K562 (cell line): ENCODE results near the gene MPZL1. TPM values are rescaled to one million over a fixed set of nuclear protein-coding genes. Genes with fewer than 3 reads are reported as not detected.

ENCODE experiments used
- BRD9 ChIP-seq: fragments of 450-650 bp; IDR thresholded peaks from 2 replicates; pipeline ENCODE4 v1.6.1; 2018; ENCODE audit warnings: low read depth; ENCODE audit not compliant: partially characterized antibody
- HCFC1 ChIP-seq: IDR thresholded peaks from 2 replicates; pipeline ENCODE4 v1.6.1; 2012; ENCODE audit warnings: low read depth, low read length, improper control_type of control experiment
- MEF2D ChIP-seq: conservative IDR thresholded peaks from 2 replicates; pipeline ENCODE4 v1.6.1; 2016; ENCODE audit warnings: low read depth, missing genetic modification characterization, missing compliant biosample characterization
- MTA1 ChIP-seq: fragments of 450-650 bp; IDR thresholded peaks from 2 replicates; pipeline ENCODE4 v1.6.1; 2017; ENCODE audit warnings: borderline replicate concordance
- PHB ChIP-seq: fragments of 250-450 bp; sonication (Bioruptor Pico); IDR thresholded peaks from 2 replicates; pipeline ENCODE4 v1.5.0; 2021
- POLR2A ChIP-seq: fragments of 450-650 bp; conservative IDR thresholded peaks from 2 replicates; pipeline ENCODE4 v1.6.1; 2016
- POLR3A ChIP-seq: IDR thresholded peaks from 2 replicates; pipeline ENCODE4 v1.6.1; 2011; ENCODE audit warnings: borderline replicate concordance, mild to moderate bottlenecking, moderate library complexity; ENCODE audit not compliant: insufficient read length, insufficient read depth; ENCODE audit errors: extremely low read depth
- RAD51 ChIP-seq: fragments of 450-650 bp; IDR thresholded peaks from 2 replicates; pipeline ENCODE4 v1.7.1; 2016; ENCODE audit warnings: low read depth, mild to moderate bottlenecking, borderline replicate concordance
- RBM39 ChIP-seq: fragments of 200-400 bp; formaldehyde crosslinking; optimal IDR thresholded peaks from 2 replicates; pipeline ENCODE3; 2018; ENCODE audit warnings: low read depth, low read length
- TCF3 ChIP-seq: sonication (generic); formaldehyde crosslinking; IDR thresholded peaks from 2 replicates; pipeline ENCODE4 v1.4.0; 2020; ENCODE audit warnings: mild to moderate bottlenecking, missing genetic modification reagents
- polyA plus RNA-seq, 8 experiments: library from polyadenylated mRNA; depleted of rRNA in 4 of 8; stranded (reverse) in 5 of 8; unstranded in 3 of 8; fragments of >200 nt; fragmentation: Nextera tagmentation in 2 of 8; fragmentation: Illumina TruSeq in 1 of 8; extraction: Ambion mirVana in 2 of 8; extraction: Trizol in 1 of 8; gene quantifications; 2 replicates each; pipeline versions ENCODE4 v1.2.1 to v1.2.3, GENCODE V29; 2011 to 2014; ENCODE audit warnings: inconsistent platforms in 1 of 8, missing spikeins in 1 of 8
- total RNA-seq, 7 experiments: library from RNA; depleted of rRNA in 6 of 7; stranded (reverse); fragments of >200 nt in 6 of 7; fragmentation: Illumina TruSeq in 2 of 7; extraction: Trizol in 2 of 7; gene quantifications; 2 replicates each; pipeline versions ENCODE4 v1.2.1 to v1.2.3, GENCODE V29; 2011 to 2021; ENCODE audit warnings: low replicate concordance in 1 of 7
- TF ChIP-seq, protein P1 (sequence below): fragments of 200-600 bp; sonication (generic); IDR thresholded peaks from one replicate; pipeline ENCODE4 v1.6.1; 2012; ENCODE audit warnings: mild to moderate bottlenecking, low read depth, low read length, inconsistent platforms
- TF ChIP-seq, protein P2 (sequence below), 2 experiments: fragments of 450-650 bp; IDR thresholded peaks; 2 replicates each; pipeline ENCODE4 v1.6.1; 2016
- TF ChIP-seq, protein P3 (sequence below), 2 experiments: fragments of 250-450 bp in 1 of 2; fragments of 450-650 bp in 1 of 2; sonication (Bioruptor Pico) in 1 of 2; IDR thresholded peaks; 2 replicates each; pipeline versions ENCODE4 v1.6.1 to v1.8.0; 2016 to 2021; ENCODE audit warnings: mild to moderate bottlenecking in 2 of 2, moderate library complexity in 2 of 2, missing compliant biosample characterization in 1 of 2, missing genetic modification characterization in 1 of 2
- TF ChIP-seq, protein P4 (sequence below): sonication (generic); IDR thresholded peaks from 2 replicates; pipeline ENCODE4 v1.6.1; 2016

The MPZL1 gene
- total and polyA plus RNA-seq, 9 of the 15 experiments (the other 6 are each of a cell fraction or from before 2014, with no cell fraction given), result 14.5 to 153 (median 66.5) TPM

DNA sequence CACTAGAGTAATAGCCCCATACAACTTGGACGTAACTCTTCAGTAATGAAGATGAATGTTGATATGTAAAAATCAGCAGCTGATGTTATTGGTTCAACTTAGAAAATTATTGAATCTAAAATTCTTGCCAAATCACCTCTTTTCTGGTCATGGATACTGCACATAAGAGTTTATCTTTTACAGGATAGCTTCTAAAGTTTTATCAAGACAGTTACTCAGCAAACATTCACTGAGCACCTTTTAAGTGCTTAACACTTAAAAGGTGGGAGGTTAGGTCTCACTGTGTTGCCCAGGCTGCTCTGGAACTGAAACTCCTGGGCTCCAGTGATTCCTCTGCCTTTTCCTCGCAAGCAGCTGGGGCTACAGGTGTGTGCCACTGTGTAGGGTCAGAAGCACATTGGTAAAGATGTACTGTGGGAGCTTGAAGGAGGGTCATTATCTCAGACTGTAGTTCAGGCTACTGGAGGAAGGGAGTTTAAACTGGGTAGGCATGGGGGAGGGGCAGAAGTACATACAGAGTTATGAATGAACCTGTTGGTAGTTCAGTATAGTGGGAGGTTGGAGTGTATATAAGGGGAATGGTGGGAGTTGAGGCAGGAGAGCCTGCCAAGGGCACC lies 2.0 kb downstream of the MPZL1 start (continued):
- TF ChIP-seq, protein P1, sequence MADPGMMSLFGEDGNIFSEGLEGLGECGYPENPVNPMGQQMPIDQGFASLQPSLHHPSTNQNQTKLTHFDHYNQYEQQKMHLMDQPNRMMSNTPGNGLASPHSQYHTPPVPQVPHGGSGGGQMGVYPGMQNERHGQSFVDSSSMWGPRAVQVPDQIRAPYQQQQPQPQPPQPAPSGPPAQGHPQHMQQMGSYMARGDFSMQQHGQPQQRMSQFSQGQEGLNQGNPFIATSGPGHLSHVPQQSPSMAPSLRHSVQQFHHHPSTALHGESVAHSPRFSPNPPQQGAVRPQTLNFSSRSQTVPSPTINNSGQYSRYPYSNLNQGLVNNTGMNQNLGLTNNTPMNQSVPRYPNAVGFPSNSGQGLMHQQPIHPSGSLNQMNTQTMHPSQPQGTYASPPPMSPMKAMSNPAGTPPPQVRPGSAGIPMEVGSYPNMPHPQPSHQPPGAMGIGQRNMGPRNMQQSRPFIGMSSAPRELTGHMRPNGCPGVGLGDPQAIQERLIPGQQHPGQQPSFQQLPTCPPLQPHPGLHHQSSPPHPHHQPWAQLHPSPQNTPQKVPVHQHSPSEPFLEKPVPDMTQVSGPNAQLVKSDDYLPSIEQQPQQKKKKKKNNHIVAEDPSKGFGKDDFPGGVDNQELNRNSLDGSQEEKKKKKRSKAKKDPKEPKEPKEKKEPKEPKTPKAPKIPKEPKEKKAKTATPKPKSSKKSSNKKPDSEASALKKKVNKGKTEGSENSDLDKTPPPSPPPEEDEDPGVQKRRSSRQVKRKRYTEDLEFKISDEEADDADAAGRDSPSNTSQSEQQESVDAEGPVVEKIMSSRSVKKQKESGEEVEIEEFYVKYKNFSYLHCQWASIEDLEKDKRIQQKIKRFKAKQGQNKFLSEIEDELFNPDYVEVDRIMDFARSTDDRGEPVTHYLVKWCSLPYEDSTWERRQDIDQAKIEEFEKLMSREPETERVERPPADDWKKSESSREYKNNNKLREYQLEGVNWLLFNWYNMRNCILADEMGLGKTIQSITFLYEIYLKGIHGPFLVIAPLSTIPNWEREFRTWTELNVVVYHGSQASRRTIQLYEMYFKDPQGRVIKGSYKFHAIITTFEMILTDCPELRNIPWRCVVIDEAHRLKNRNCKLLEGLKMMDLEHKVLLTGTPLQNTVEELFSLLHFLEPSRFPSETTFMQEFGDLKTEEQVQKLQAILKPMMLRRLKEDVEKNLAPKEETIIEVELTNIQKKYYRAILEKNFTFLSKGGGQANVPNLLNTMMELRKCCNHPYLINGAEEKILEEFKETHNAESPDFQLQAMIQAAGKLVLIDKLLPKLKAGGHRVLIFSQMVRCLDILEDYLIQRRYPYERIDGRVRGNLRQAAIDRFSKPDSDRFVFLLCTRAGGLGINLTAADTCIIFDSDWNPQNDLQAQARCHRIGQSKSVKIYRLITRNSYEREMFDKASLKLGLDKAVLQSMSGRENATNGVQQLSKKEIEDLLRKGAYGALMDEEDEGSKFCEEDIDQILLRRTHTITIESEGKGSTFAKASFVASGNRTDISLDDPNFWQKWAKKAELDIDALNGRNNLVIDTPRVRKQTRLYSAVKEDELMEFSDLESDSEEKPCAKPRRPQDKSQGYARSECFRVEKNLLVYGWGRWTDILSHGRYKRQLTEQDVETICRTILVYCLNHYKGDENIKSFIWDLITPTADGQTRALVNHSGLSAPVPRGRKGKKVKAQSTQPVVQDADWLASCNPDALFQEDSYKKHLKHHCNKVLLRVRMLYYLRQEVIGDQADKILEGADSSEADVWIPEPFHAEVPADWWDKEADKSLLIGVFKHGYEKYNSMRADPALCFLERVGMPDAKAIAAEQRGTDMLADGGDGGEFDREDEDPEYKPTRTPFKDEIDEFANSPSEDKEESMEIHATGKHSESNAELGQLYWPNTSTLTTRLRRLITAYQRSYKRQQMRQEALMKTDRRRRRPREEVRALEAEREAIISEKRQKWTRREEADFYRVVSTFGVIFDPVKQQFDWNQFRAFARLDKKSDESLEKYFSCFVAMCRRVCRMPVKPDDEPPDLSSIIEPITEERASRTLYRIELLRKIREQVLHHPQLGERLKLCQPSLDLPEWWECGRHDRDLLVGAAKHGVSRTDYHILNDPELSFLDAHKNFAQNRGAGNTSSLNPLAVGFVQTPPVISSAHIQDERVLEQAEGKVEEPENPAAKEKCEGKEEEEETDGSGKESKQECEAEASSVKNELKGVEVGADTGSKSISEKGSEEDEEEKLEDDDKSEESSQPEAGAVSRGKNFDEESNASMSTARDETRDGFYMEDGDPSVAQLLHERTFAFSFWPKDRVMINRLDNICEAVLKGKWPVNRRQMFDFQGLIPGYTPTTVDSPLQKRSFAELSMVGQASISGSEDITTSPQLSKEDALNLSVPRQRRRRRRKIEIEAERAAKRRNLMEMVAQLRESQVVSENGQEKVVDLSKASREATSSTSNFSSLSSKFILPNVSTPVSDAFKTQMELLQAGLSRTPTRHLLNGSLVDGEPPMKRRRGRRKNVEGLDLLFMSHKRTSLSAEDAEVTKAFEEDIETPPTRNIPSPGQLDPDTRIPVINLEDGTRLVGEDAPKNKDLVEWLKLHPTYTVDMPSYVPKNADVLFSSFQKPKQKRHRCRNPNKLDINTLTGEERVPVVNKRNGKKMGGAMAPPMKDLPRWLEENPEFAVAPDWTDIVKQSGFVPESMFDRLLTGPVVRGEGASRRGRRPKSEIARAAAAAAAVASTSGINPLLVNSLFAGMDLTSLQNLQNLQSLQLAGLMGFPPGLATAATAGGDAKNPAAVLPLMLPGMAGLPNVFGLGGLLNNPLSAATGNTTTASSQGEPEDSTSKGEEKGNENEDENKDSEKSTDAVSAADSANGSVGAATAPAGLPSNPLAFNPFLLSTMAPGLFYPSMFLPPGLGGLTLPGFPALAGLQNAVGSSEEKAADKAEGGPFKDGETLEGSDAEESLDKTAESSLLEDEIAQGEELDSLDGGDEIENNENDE, result no peak
- peak; percentile 24; the same call in 1 of the 2 replicates for TF ChIP-seq MTA1
- TF ChIP-seq, protein P2, sequence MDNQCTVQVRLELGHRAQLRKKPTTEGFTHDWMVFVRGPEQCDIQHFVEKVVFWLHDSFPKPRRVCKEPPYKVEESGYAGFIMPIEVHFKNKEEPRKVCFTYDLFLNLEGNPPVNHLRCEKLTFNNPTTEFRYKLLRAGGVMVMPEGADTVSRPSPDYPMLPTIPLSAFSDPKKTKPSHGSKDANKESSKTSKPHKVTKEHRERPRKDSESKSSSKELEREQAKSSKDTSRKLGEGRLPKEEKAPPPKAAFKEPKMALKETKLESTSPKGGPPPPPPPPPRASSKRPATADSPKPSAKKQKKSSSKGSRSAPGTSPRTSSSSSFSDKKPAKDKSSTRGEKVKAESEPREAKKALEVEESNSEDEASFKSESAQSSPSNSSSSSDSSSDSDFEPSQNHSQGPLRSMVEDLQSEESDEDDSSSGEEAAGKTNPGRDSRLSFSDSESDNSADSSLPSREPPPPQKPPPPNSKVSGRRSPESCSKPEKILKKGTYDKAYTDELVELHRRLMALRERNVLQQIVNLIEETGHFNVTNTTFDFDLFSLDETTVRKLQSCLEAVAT (IDR thresholded peaks at IDR 0.05), result 0 out of 4 replicates have a peak, but pooled peaks of 1 of the 2 experiments have one; percentile 29
- TF ChIP-seq, protein P3, sequence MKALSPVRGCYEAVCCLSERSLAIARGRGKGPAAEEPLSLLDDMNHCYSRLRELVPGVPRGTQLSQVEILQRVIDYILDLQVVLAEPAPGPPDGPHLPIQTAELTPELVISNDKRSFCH (CRISPR knock-in tag; IDR thresholded peaks at IDR 0.05), result no peak
- TF ChIP-seq, protein P3 (tag; IDR thresholded peaks at IDR 0.05), result no peak
- TF ChIP-seq, protein P4, sequence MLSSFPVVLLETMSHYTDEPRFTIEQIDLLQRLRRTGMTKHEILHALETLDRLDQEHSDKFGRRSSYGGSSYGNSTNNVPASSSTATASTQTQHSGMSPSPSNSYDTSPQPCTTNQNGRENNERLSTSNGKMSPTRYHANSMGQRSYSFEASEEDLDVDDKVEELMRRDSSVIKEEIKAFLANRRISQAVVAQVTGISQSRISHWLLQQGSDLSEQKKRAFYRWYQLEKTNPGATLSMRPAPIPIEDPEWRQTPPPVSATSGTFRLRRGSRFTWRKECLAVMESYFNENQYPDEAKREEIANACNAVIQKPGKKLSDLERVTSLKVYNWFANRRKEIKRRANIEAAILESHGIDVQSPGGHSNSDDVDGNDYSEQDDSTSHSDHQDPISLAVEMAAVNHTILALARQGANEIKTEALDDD, result 0 out of 2 replicates have a peak, but pooled peaks have one; percentile 24
- no peak for TF ChIP-seq RBM39
- no peak for TF ChIP-seq PHB (CRISPR knock-in tag)
- TF ChIP-seq POLR3A, result no peak
- TF ChIP-seq BRD9, result peak; percentile 38
- TF ChIP-seq HCFC1, result no peak
- TF ChIP-seq POLR2A, result no peak
- TF ChIP-seq MEF2D (tag), result no peak
- TF ChIP-seq RAD51, result 0 out of 2 replicates have a peak, but pooled peaks have one; percentile 7
- no peak for TF ChIP-seq TCF3 (CRISPR knock-in tag)
